Testis (tissue), 3 donors: ENCODE measurements around the gene SPAG4. TPM values are rescaled to one million over a fixed set of nuclear protein-coding genes. Genes with fewer than 3 reads are reported as not detected.

ENCODE experiments used
- DNase-seq: peaks from one replicate; pipeline ENCODE4 v3.0.0-alpha.2; 2019
- H3K27ac ChIP-seq, 2 donors: fragments of 200-600 bp; sonication (generic); one replicate each; pipeline ENCODE4 v1.5.1; 2019
- H3K27me3 ChIP-seq: fragments of 200-600 bp; sonication (generic); one replicate; pipeline ENCODE4 v1.5.1; 2019
- H3K36me3 ChIP-seq: fragments of 200-600 bp; sonication (generic); one replicate; pipeline ENCODE4 v1.5.1; 2017; ENCODE audit warnings: low read depth; ENCODE audit errors: missing control alignments
- H3K4me1 ChIP-seq: fragments of 200-600 bp; sonication (generic); one replicate; pipeline ENCODE4 v1.5.1; 2019
- H3K4me3 ChIP-seq, 2 donors: fragments of 200-600 bp; sonication (generic); one replicate each; pipeline ENCODE4 v1.5.1; 2017 to 2019
- H3K9me3 ChIP-seq: fragments of 200-600 bp; sonication (generic); one replicate; pipeline ENCODE4 v1.5.1; 2017
- CTCF ChIP-seq, 3 experiments: fragments of 450-650 bp in 2 of 3; fragments of 200-600 bp in 1 of 3; sonication (generic) in 1 of 3; IDR thresholded peaks; one replicate each; pipeline ENCODE4 v1.5.1; 2016 to 2019; ENCODE audit warnings: antibody characterized with exemption in 3 of 3, mild to moderate bottlenecking in 2 of 3, moderate library complexity in 1 of 3
- POLR2A ChIP-seq: fragments of 450-650 bp; IDR thresholded peaks from one replicate; pipeline ENCODE4 v1.6.1; 2017; ENCODE audit warnings: antibody characterized with exemption, mild to moderate bottlenecking, moderate library complexity
- WGBS, 2 donors: methylation state at CpG; one replicate each; pipeline ENCODE4 v1.1.5; 2018; 5-methylcytosine and 5-hydroxymethylcytosine counted together
- intact Hi-C: fragments of 100-400 bp; cut with DNase I; formaldehyde crosslinking; loops from one replicate; pipeline ENCODE4 v1.15.1; 2023; ENCODE audit warnings: low total_unique reads
- polyA plus RNA-seq: library from polyadenylated mRNA; stranded (reverse); fragments of 350-450 nt; fragmentation: Illumina TruSeq; extraction: RNeasy Lipid Tissue Mini Kit (QIAGEN cat#74804); gene quantifications from one replicate; pipeline ENCODE4 v1.2.3, GENCODE V29; 2014; ENCODE audit warnings: low read depth, low replicate concordance; ENCODE audit not compliant: insufficient read depth
- total RNA-seq, 2 donors: library from RNA; depleted of rRNA; stranded (reverse); fragments of >200 nt; gene quantifications; one replicate each; pipeline ENCODE4 v1.2.3, GENCODE V29; 2016

Gene SPAG4
- total and polyA plus RNA-seq, 3 donors from 2014 or later: 21.6 to 49.0 (median 39.0) TPM

GRCh38 chr20:35576816-35577215, 38.8 kb upstream of the SPAG4 start:
- no peaks in the 10 kb centered on the region for H3K36me3 ChIP-seq
- H3K9me3 ChIP-seq: no peaks in the 10 kb centered on the region
- no peak overlapping the region for H3K27ac ChIP-seq
- no peaks in the 10 kb centered on the region for H3K4me1 ChIP-seq
- 73 to 77% methylated on average over 3 of the region's 3 CpGs for WGBS, 2 donors
- no peak overlapping the region for H3K4me3 ChIP-seq
- no peak for DNase-seq
- intact Hi-C loops: no loop called here
- H3K27me3 ChIP-seq: no peaks in the 10 kb centered on the region
- TF ChIP-seq CTCF (IDR thresholded peaks at IDR 0.05): no peak
- no peak for TF ChIP-seq POLR2A

- no peak for DNase-seq
- Histone ChIP-seq H3K4me1 (no peaks in the 10 kb centered on the region), H3K27ac (no peak overlapping the region), H3K36me3 (no peaks in the 10 kb centered on the region), H3K4me3 (no peak overlapping the region), H3K9me3 (no peaks in the 10 kb centered on the region), H3K27me3 (no peaks in the 10 kb centered on the region)
- TF ChIP-seq POLR2A: no peak
- no peak for TF ChIP-seq CTCF (IDR thresholded peaks at IDR 0.05)
- intact Hi-C loops: no loop called here
- WGBS, 2 donors: 91 to 92% methylated on average over 8 of the region's 8 CpGs
Observed at GRCh38 chr20:35578469-35578868, 37.2 kb upstream of the SPAG4 start.

GRCh38 chr20:35579196-35579595, 36.4 kb upstream of the SPAG4 start:
- no peak for TF ChIP-seq POLR2A
- TF ChIP-seq CTCF (IDR thresholded peaks at IDR 0.05): no peak
- no peaks in the 10 kb centered on the region for H3K36me3 ChIP-seq
- DNase-seq: no peak
- 92 to 93% methylated on average over 6 of the region's 6 CpGs for WGBS, 2 donors
- no peaks in the 10 kb centered on the region for H3K27me3 ChIP-seq
- H3K4me1 ChIP-seq: no peaks in the 10 kb centered on the region
- no peak overlapping the region for H3K4me3 ChIP-seq
- no peak overlapping the region for H3K27ac ChIP-seq
- intact Hi-C loops: no loop called here
- H3K9me3 ChIP-seq: no peaks in the 10 kb centered on the region

GRCh38 chr20:35582131-35582530, 33.5 kb upstream of the SPAG4 start:
- no peaks in the 10 kb centered on the region for H3K4me1 ChIP-seq
- DNase-seq: no peak
- H3K9me3 ChIP-seq: no peaks in the 10 kb centered on the region
- 93 to 98% methylated on average over 5 to 7 of the region's 7 CpGs for WGBS, 2 donors
- TF ChIP-seq POLR2A: no peak
- no peak for TF ChIP-seq CTCF (IDR thresholded peaks at IDR 0.05)
- intact Hi-C loops: no loop called here
- no peaks in the 10 kb centered on the region for H3K36me3 ChIP-seq
- no peak overlapping the region for H3K27ac ChIP-seq
- H3K27me3 ChIP-seq: no peaks in the 10 kb centered on the region
- H3K4me3 ChIP-seq: no peak overlapping the region

GRCh38 chr20:35582741-35583404, 32.8 kb upstream of the SPAG4 start:
- Histone ChIP-seq H3K4me1 (no peaks in the 10 kb centered on the region), H3K4me3 (no peak overlapping the region), H3K27ac (no peak overlapping the region), H3K36me3 (no peaks in the 10 kb centered on the region), H3K27me3 (no peaks in the 10 kb centered on the region), H3K9me3 (no peaks in the 10 kb centered on the region)
- no peak for DNase-seq
- WGBS, 2 donors: 81 to 84% methylated on average over 8 to 12 of the region's 12 CpGs
- TF ChIP-seq CTCF (IDR thresholded peaks at IDR 0.05) (no peak), POLR2A (no peak)
- intact Hi-C loops: no loop called here
